Liver (tissue), 9 donors: ENCODE data around the gene UMAD1. TPM values are rescaled to one million over a fixed set of nuclear protein-coding genes. Genes with fewer than 3 reads are reported as not detected.

Experiments
- DNase-seq: peaks from one replicate; pipeline ENCODE4 v3.0.0-alpha.2; 2017; ENCODE audit warnings: low spot score
- H3K27ac ChIP-seq, 2 donors: one replicate each; pipeline ENCODE4 v1.7.0; 2013; ENCODE audit warnings: inconsistent platforms in 2 of 2, low read length in 2 of 2, control low read depth in 1 of 2, low read depth in 1 of 2, mild to moderate bottlenecking in 1 of 2
- H3K27me3 ChIP-seq, 4 donors: one replicate each; pipeline versions ENCODE4 v1.6.1 to v1.7.0; 2013; ENCODE audit warnings: low read length in 3 of 4, inconsistent platforms in 1 of 4, mild to moderate bottlenecking in 1 of 4, moderate library complexity in 1 of 4; ENCODE audit not compliant: control insufficient read depth in 4 of 4, insufficient read depth in 4 of 4
- H3K36me3 ChIP-seq, 4 donors: one replicate each; pipeline versions ENCODE4 v1.6.1 to v1.7.0; 2013; ENCODE audit warnings: low read length in 3 of 4, mild to moderate bottlenecking in 3 of 4, low read depth in 1 of 4, moderate library complexity in 1 of 4; ENCODE audit not compliant: control insufficient read depth in 4 of 4, insufficient read depth in 3 of 4
- H3K4me1 ChIP-seq, 4 donors: one replicate each; pipeline versions ENCODE4 v1.6.1 to v1.7.0; 2013; ENCODE audit warnings: low read length in 3 of 4, mild to moderate bottlenecking in 3 of 4, moderate library complexity in 1 of 4; ENCODE audit not compliant: control insufficient read depth in 4 of 4, insufficient read depth in 4 of 4
- H3K4me3 ChIP-seq, 3 donors: one replicate each; pipeline versions ENCODE4 v1.6.1 to v1.7.0; 2013; ENCODE audit warnings: low read length in 3 of 3, control low read depth in 1 of 3, low read depth in 1 of 3, mild to moderate bottlenecking in 1 of 3
- H3K9ac ChIP-seq, 2 donors: one replicate each; pipeline ENCODE4 v1.7.0; 2013; ENCODE audit warnings: low read length in 2 of 2, mild to moderate bottlenecking in 2 of 2, moderate library complexity in 2 of 2, control low read depth in 1 of 2, low read depth in 1 of 2
- H3K9me3 ChIP-seq, 4 donors: one replicate each; pipeline versions ENCODE4 v1.6.1 to v1.7.0; 2013; ENCODE audit warnings: low read length in 3 of 4; ENCODE audit not compliant: control insufficient read depth in 4 of 4
- ATF3 ChIP-seq: IDR thresholded peaks from 2 replicates; pipeline ENCODE4 v1.6.1; 2016; ENCODE audit warnings: antibody characterized with exemption
- CTCF ChIP-seq: fragments of 150-350 bp; IDR thresholded peaks from 2 replicates; pipeline ENCODE4 v1.5.1; 2017; ENCODE audit warnings: improper control_type of control experiment, low read depth, low read length; ENCODE audit not compliant: missing input control
- EGR1 ChIP-seq, 2 donors: IDR thresholded peaks; 2 replicates each; pipeline ENCODE4 v1.6.1; 2016 to 2018; ENCODE audit warnings: antibody characterized with exemption in 2 of 2, low read depth in 2 of 2
- FOXA1 ChIP-seq: IDR thresholded peaks from 2 replicates; pipeline ENCODE4 v1.6.1; 2016; ENCODE audit warnings: antibody characterized with exemption
- FOXA2 ChIP-seq: IDR thresholded peaks from 2 replicates; pipeline ENCODE4 v1.6.1; 2016; ENCODE audit warnings: antibody characterized with exemption
- GABPA ChIP-seq, 2 donors: IDR thresholded peaks in 1 of 2; conservative IDR thresholded peaks in 1 of 2; 2 replicates each; pipeline ENCODE4 v1.6.1; 2016; ENCODE audit warnings: antibody characterized with exemption in 2 of 2, mild to moderate bottlenecking in 1 of 2, moderate library complexity in 1 of 2
- HNF4A ChIP-seq, 2 donors: conservative IDR thresholded peaks; 2 replicates each; pipeline ENCODE4 v1.6.1; 2016; ENCODE audit warnings: antibody characterized with exemption in 2 of 2, mild to moderate bottlenecking in 2 of 2
- HNF4G ChIP-seq: IDR thresholded peaks from 2 replicates; pipeline ENCODE4 v1.6.1; 2016; ENCODE audit warnings: antibody characterized with exemption
- JUND ChIP-seq, 2 donors: IDR thresholded peaks; 2 replicates each; pipeline ENCODE4 v1.6.1; 2016; ENCODE audit warnings: antibody characterized with exemption in 2 of 2
- MAX ChIP-seq: IDR thresholded peaks from 2 replicates; pipeline ENCODE4 v1.6.1; 2016; ENCODE audit warnings: antibody characterized with exemption
- NR2F2 ChIP-seq: IDR thresholded peaks from 2 replicates; pipeline ENCODE4 v1.6.1; 2016; ENCODE audit warnings: antibody characterized with exemption
- RAD21 ChIP-seq, 2 donors: IDR thresholded peaks; 2 replicates each; pipeline ENCODE4 v1.6.1; 2016; ENCODE audit warnings: antibody characterized with exemption in 2 of 2, mild to moderate bottlenecking in 2 of 2
- REST ChIP-seq: IDR thresholded peaks from 2 replicates; pipeline ENCODE4 v1.6.1; 2016; ENCODE audit warnings: antibody characterized with exemption, mild to moderate bottlenecking
- RXRA ChIP-seq, 2 donors: IDR thresholded peaks; 2 replicates each; pipeline ENCODE4 v1.6.1; 2017 to 2018; ENCODE audit warnings: antibody characterized with exemption in 2 of 2, mild to moderate bottlenecking in 1 of 2
- SP1 ChIP-seq: IDR thresholded peaks from 2 replicates; pipeline ENCODE4 v1.6.1; 2018; ENCODE audit warnings: antibody characterized with exemption, mild to moderate bottlenecking
- TAF1 ChIP-seq: conservative IDR thresholded peaks from 2 replicates; pipeline ENCODE4 v1.6.1; 2016; ENCODE audit warnings: antibody characterized with exemption, mild to moderate bottlenecking
- YY1 ChIP-seq: IDR thresholded peaks from 2 replicates; pipeline ENCODE4 v1.6.1; 2016; ENCODE audit warnings: antibody characterized with exemption, mild to moderate bottlenecking
- ZBTB33 ChIP-seq: IDR thresholded peaks from 2 replicates; pipeline ENCODE4 v1.6.1; 2016; ENCODE audit warnings: antibody characterized with exemption
- WGBS: extraction: QIAGEN DNeasy Blood & Tissue Kit; methylation state at CpG from one replicate; pipeline ENCODE4 v1.1.7; 2013; 5-methylcytosine and 5-hydroxymethylcytosine counted together
- polyA plus RNA-seq, 2 donors: library from polyadenylated mRNA; stranded (reverse) in 1 of 2; unstranded in 1 of 2; fragments of 200-250 nt in 1 of 2; fragments of >200 nt in 1 of 2; fragmentation: Nextera tagmentation in 1 of 2; extraction: Ambion mirVana in 1 of 2; gene quantifications; one replicate each; pipeline versions ENCODE4 v1.2.1 to v1.2.3, GENCODE V29; 2013 to 2015
- total RNA-seq, 2 donors: library from RNA; depleted of rRNA; stranded (reverse); fragments of >200 nt; gene quantifications; one replicate each; pipeline ENCODE4 v1.2.3, GENCODE V29; 2014
- donor health status: healthy.
- donor health status: healthy.
- donor health status: healthy.
- donor health status: healthy.
- donor health status: healthy.

UMAD1 gene
- total and polyA plus RNA-seq, 4 donors = 5.9 to 12.2 (median 7.9) TPM

GRCh38 chr7:7895754-7896153, 255.2 kb downstream of the UMAD1 start:
- no peaks in the 10 kb centered on the region for H3K4me1 ChIP-seq
- H3K4me3 ChIP-seq = no peak overlapping the region
- WGBS = 89% methylated on average over 4 of the region's 4 CpGs
- H3K9ac ChIP-seq = no peak overlapping the region
- TF ChIP-seq REST = no peak
- no peak for TF ChIP-seq TAF1
- TF ChIP-seq RXRA (IDR thresholded peaks at IDR 0.05) = no peak
- TF ChIP-seq FOXA1 = no peak
- no peak for TF ChIP-seq YY1
- no peak for TF ChIP-seq MAX
- TF ChIP-seq RAD21 (IDR thresholded peaks at IDR 0.05) = no peak
- TF ChIP-seq CTCF = no peak
- no peak for TF ChIP-seq HNF4G
- TF ChIP-seq ZBTB33 = no peak
- TF ChIP-seq HNF4A (conservative IDR thresholded peaks at IDR 0.05) = no peak
- TF ChIP-seq EGR1 (IDR thresholded peaks at IDR 0.05; ENCODE audit: low read depth in 2 of 2) = no peak
- no peak for TF ChIP-seq JUND (IDR thresholded peaks at IDR 0.05)
- TF ChIP-seq NR2F2 = no peak
- TF ChIP-seq ATF3 = no peak
- no peak for TF ChIP-seq FOXA2
- TF ChIP-seq GABPA (IDR thresholded peaks at IDR 0.05 in 1 of 2, conservative IDR thresholded peaks at IDR 0.05 in 1 of 2) = no peak
- no peak for TF ChIP-seq SP1
- H3K27me3 ChIP-seq = no peaks in the 10 kb centered on the region
- no peaks in the 10 kb centered on the region for H3K9me3 ChIP-seq
- no peaks in the 10 kb centered on the region for H3K36me3 ChIP-seq
- DNase-seq = no peak
- H3K27ac ChIP-seq = no peak overlapping the region
